HG02588 (cell line): Measurements from ENCODE around the gene LONP1.
A peak's percentile ranks its signal among the peaks of the same experiment; 100 is the strongest.
"Not testable (repeated sequence)": the region's sequence is repeated elsewhere in the genome, so short reads cannot be mapped to it uniquely, and the experiment has no call there.

Source experiments
- ATAC-seq: cut with Tn5 transposase; IDR thresholded peaks from one replicate; pipeline ENCODE4 v1.9.1; 2021; ENCODE audit warnings: mild to moderate bottlenecking, moderate library complexity; ENCODE audit not compliant: unreplicated experiment

Gene LONP1, protein sequence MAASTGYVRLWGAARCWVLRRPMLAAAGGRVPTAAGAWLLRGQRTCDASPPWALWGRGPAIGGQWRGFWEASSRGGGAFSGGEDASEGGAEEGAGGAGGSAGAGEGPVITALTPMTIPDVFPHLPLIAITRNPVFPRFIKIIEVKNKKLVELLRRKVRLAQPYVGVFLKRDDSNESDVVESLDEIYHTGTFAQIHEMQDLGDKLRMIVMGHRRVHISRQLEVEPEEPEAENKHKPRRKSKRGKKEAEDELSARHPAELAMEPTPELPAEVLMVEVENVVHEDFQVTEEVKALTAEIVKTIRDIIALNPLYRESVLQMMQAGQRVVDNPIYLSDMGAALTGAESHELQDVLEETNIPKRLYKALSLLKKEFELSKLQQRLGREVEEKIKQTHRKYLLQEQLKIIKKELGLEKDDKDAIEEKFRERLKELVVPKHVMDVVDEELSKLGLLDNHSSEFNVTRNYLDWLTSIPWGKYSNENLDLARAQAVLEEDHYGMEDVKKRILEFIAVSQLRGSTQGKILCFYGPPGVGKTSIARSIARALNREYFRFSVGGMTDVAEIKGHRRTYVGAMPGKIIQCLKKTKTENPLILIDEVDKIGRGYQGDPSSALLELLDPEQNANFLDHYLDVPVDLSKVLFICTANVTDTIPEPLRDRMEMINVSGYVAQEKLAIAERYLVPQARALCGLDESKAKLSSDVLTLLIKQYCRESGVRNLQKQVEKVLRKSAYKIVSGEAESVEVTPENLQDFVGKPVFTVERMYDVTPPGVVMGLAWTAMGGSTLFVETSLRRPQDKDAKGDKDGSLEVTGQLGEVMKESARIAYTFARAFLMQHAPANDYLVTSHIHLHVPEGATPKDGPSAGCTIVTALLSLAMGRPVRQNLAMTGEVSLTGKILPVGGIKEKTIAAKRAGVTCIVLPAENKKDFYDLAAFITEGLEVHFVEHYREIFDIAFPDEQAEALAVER

GRCh38 chr19:5719961-5720790 lies at the start of gene LONP1, which contains the start of gene CATSPERD:
Gene LONP1, minus strand, starts transcription at chr19:5720146. Its CDS starts 14 bp downstream, at chr19:5720132.
Gene CATSPERD, plus strand, starts transcription at chr19:5720637. Its CDS starts 101 bp downstream, at chr19:5720738.
- ATAC-seq: peak; percentile 84

GRCh38 chr19:5767949-5768348 lies 48.0 kb upstream of the LONP1 start:
- no peak for ATAC-seq

GRCh38 chr19:5765220-5765619 lies 45.3 kb upstream of the LONP1 start:
- ATAC-seq: no peak

DNA sequence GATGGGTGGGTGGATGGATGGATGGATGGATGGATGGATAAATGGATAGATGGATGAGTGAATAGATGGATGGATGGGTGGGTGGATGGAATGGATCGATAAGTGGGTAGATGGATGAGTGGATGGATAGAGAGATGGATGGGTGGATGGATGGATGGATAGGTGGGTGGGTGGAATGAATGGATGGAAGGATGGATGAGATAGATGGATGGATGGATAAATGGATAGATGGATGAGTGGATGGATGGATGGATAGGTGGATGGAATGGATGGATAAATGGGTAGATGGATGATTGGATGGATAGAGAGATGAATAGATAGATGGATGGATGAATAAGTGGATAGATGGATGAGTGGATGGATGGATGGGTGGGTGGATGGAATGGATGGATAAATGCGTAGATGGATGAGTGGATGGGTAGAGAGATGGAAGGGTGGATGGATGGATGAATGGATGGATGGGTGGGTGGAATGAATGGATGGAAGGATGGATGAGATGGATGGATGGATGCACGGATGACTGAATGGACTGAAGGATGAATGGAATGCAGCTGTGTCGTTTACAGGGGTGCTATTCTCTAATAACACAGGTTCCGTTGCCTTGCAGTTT lies 42.8 kb upstream of the LONP1 start:
- ATAC-seq: no peak

DNA sequence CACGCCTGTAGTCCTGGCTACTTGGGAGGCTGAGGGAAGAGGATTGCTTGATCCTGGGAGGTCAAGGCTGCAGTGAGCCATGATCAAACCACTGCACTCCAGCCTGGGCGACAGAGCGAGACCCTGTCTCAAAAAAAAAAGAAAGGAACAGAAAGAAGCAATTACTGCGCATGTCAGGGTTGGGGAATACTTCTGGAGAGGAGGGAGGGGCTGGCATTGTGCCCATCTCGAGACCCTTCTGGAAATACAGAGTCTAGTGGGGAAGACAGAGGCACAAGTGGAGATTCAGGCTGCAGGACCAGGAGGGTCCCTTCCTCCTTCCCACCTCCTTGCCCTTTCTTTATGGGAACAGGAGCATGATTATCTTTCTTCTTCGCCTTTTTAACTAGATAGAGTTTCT lies 33.8 kb upstream of the LONP1 start:
- ATAC-seq: no peak

GRCh38 chr19:5751709-5752108 lies 31.8 kb upstream of the LONP1 start:
- no peak for ATAC-seq

- no peak for ATAC-seq
These were observed 29.6 kb upstream of the LONP1 start for GRCh38 chr19:5749505-5749904.

DNA sequence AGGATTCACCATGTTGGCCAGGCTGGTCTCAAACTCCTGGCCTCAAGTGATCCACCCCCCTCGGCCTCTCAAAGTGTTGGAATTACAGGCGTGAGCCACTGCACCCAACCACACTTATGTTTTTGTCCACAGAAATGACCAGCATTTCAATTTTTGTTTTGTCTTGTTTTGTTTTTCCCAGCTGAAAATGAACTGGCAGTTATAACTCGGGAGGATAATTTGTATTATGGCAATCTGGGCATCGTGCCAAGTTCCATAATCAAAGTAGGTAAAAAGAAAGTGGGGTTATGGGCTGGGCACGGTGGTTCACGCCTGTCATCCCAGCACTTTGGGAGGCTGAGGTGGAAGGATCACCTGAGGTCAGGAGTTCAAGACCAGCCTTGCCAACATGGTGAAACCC lies 29.0 kb upstream of the LONP1 start:
- ATAC-seq: not testable (repeated sequence)

DNA sequence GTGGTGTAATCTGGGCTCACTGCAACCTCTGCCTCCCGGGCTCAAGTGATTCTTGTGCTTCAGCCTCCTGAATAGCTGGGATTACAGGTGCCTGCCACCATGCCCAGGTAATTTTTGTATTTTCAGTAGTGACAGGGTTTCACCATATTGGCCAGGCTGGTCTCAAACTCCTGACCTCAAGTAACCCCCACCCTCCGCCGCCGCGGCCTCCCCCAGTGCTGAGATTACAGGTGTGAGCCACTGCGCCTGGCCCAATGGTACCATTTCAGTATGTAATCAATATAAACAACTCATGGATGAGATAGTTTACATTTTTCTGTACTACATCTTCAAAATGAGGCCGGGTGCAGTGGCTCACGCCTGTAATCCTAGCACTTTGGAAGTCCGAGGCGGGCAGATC lies 25.1 kb upstream of the LONP1 start:
- ATAC-seq: not testable (repeated sequence)

GRCh38 chr19:5743630-5744029 lies 23.7 kb upstream of the LONP1 start:
- no peak for ATAC-seq

- ATAC-seq: no peak
These were observed 22.1 kb upstream of the LONP1 start for GRCh38 chr19:5742051-5742450.

DNA sequence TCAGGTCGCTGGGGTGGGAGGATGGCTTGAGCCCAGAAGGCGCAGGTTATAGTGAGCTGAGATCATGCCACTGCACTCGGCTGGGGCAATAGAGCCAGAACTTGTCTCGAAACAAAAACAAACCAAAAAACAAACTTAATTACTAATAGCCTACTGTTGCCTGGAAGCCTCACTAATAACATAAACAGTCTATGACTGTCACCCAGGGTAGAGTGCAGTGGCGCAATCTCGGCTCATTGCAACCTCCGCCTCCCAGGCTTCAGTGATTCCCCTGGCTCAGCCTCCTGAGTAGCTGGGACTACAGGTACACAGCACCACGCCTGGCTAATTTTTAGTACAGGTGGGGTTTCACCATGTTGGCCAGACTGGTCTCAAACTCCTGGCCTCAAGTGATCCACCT lies 18.5 kb upstream of the LONP1 start:
- no peak for ATAC-seq

DNA sequence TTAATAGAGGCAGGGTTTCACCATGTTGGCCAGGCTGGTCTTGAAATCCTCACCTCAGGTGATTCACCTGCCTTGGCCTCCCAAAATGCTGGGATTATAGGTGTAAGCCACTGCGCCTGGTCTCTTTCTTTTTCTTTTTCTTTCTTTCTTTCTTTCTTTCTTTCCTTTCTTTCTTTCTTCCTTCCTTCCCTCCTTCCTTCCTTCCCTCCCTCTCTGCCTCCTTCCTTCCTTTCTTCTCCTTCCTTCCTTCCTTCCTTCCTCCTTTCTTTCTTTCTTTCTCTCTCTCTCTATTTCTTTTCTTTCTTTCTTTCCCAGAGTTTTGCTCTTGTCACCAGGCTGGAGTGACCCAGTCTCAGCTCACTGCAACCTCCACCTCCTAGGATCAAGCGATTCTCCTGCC lies 13.2 kb upstream of the LONP1 start:
- ATAC-seq: not testable (repeated sequence)

DNA sequence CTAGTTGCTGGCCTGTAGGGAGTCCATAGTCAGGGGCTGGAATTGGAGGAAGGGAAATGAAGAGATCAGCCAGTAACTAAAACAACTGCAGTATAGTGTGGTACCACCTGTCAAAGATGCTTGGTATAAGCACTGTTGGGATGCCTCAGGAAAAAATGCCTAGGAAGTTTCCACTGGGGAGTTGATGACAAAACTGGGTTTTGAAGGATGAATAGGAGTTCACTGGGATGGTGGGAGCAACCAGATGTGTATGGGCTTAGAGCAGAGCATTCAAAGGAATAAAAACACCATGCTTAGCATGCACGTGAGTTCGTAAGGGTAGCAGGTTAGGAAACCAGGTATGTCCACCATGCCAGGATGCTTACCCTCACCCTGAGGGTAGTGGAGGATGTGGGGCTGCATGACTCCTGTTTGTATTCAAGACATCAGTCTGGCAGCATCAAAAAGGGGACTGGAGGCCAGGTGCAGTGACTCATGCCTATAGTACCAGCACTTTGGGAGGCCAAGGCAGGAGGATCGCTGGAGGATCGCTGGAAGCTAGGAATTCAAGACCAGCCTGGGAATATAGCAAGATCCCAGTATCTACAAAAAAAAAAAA lies 7.6 kb upstream of the LONP1 start:
- ATAC-seq: no peak

DNA sequence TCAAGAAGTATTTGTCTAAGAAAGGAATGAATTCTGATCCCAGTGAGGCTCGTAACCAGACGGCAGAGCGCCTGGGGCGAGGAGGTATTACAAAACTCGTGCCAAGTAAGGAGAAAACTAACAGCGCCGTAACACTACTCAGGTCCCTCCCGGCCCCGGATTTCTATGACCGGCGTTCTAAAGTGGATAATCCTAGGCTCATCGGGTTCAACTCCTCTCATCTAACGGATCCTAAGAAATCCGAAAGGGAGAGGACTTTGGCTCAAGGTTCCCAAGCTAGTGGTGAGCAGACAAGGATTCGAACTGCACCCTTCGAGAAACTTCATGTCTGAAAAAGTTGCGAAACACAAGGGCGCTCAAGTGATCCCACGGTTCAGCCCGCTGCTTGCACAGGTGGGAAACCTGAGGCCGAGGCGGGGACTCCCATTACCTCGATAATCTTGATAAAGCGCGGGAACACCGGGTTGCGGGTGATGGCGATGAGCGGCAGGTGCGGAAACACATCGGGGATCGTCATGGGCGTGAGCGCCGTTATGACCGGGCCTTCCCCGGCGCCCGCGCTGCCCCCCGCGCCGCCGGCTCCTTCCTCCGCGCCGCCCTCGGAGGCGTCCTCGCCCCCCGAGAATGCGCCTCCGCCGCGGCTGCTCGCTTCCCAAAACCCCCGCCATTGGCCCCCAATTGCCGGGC lies 529 bp downstream of the LONP1 start:
- no peak for ATAC-seq

DNA sequence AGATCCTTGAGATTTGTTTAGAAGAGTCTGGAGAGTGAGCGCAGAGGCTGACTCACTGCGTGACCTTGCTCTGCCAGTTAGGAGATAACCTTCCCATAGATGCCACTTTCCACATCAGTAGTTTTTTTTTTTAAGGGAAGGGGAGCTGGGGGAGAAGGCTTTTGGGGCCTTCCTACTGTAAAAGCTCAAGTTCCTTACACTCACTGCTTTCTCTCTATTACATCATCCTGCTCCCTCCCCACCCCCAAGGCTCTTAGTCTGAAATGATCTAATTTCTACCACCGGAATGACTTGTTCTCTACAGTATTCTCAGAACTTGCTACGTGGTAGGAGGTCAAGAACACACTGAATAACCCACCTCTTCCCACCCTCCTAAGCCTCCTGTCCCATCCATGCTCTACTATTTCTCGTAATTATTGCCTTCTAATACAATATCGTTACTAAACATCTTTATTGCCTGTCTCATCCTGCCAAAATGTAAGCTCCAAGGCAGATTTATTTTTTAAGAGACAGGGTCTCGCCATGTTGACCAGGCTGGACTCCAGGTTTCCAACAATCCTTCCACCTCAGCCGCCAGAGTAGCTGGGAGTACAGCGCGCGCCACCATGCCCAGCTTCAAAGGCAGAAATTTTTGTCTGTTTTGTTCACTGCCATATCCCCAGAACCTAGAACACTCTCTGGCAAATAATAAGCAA lies 1.2 kb downstream of the LONP1 start:
- ATAC-seq: no peak

DNA sequence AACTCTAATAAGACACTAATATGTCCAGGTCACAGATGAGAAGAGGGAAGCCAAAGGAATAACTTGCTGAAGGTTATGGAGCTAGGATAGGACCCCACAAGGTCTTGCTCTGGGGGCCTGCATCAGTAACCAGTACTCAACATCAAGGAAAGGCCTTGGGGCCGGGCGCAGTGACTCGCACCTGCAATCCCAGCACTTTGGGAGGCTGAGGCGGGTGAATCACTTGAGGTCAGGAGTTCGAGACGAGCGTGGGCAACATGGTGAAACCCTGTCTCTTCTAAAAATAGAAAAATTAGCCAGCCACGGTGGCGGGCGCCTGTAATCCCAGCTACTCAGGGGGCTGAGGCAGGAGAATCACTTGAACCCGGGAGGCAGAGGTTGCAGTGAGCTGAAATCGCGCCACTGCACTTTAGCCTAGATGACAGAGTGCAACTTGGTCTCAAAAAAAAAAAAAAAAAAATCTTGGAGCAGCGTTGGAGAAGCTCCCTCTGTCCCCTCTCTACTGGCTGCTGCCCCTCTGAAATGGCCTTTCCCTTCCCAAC lies 1.8 kb downstream of the LONP1 start:
- no peak for ATAC-seq

DNA sequence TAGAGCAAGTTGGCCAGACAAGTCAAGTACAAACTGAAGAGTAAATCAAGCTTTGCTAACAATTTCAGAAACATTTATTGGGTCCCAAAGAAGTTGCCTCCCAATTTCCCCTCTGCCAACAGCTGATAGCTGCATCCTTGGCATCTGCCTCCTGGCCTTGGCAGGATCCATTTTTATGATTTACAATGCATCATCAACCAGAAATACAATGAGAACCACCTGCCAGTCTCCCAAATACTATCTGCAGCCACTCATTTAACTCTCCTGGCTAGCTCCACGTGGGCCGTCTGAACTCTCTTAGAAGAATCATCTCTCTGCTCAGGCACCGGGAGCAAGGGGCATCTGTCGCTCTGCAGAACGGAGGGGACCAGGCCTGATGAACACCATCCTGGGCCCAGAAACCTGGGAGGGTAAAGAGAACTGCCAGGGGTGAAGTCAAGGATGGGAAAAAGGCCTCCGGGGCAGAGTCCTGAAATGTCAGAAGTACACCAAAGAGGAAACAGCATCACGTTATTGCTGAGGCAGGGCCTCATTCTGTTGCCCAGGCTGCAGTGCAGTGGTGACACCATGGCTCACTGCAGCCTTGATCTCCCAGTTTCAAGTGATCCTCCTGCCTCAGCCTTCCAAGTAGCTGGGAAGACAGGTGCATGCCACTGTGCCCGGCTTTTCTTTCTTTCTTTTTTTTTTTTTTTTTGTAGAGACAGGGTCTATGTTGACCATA lies 2.6 kb downstream of the LONP1 start:
- ATAC-seq: no peak
